Heart right ventricle (tissue), 16 donors: ENCODE measurements around the gene MBOAT7. TPM values are rescaled to one million over a fixed set of nuclear protein-coding genes. Genes with fewer than 3 reads are reported as not detected.

Source experiments
- ATAC-seq, 8 donors: fragments of 200-7000 bp; cut with Tn5 transposase; one replicate each; pipeline ENCODE4 v1.9.1; 2020; ENCODE audit warnings: mild to moderate bottlenecking in 8 of 8, moderate library complexity in 8 of 8, moderate number of reproducible peaks in 1 of 8
- DNase-seq, 2 donors: peaks; one replicate each; pipeline ENCODE4 v3.0.0-alpha.2; 2020
- H3K27ac ChIP-seq, 10 donors: fragments of 200-600 bp; sonication (generic) in 2 of 10; one replicate each; pipeline versions ENCODE4 v1.5.0 to v1.8.0; 2020 to 2022; ENCODE audit warnings: mild to moderate bottlenecking in 3 of 10
- H3K27me3 ChIP-seq, 7 donors: fragments of 200-600 bp; one replicate each; pipeline ENCODE4 v1.8.0; 2021 to 2022; ENCODE audit warnings: mild to moderate bottlenecking in 2 of 7
- H3K36me3 ChIP-seq, 9 donors: fragments of 200-600 bp; sonication (generic) in 1 of 9; one replicate each; pipeline versions ENCODE4 v1.5.0 to v1.8.0; 2020 to 2022; ENCODE audit warnings: mild to moderate bottlenecking in 2 of 9
- H3K4me1 ChIP-seq, 9 donors: fragments of 200-600 bp; sonication (generic) in 1 of 9; one replicate each; pipeline versions ENCODE4 v1.5.0 to v1.8.0; 2020 to 2022; ENCODE audit warnings: mild to moderate bottlenecking in 4 of 9
- H3K4me3 ChIP-seq, 10 donors: fragments of 200-600 bp; sonication (generic) in 2 of 10; one replicate each; pipeline versions ENCODE4 v1.5.0 to v1.8.0; 2020 to 2022; ENCODE audit warnings: mild to moderate bottlenecking in 7 of 10, moderate library complexity in 2 of 10
- H3K9me3 ChIP-seq, 11 donors: fragments of 200-600 bp in 10 of 11; sonication (generic) in 2 of 11; one replicate each; pipeline versions ENCODE4 v1.5.0 to v1.8.0; 2013 to 2022; ENCODE audit warnings: mild to moderate bottlenecking in 2 of 11, control low read depth in 1 of 11, moderate library complexity in 1 of 11
- CTCF ChIP-seq, 9 donors: fragments of 200-600 bp; sonication (generic) in 2 of 9; IDR thresholded peaks; one replicate each; pipeline versions ENCODE4 v1.5.0 to v1.8.0; 2021 to 2022; ENCODE audit warnings: antibody characterized with exemption in 9 of 9, mild to moderate bottlenecking in 5 of 9, moderate library complexity in 1 of 9
- whole genome bisulfite sequencing, 2 donors: extraction: QIAGEN DNeasy Blood & Tissue Kit; methylation state at CpG; one replicate each; pipeline ENCODE4 v1.1.7; 2013; ENCODE audit warnings: inconsistent platforms in 1 of 2; 5-methylcytosine and 5-hydroxymethylcytosine counted together
- intact Hi-C, 10 donors: fragments of 100-400 bp; cut with DNase I; formaldehyde crosslinking; loops; one replicate each; pipeline versions ENCODE4 v1.11.1 to v1.14.2; 2022
- polyA plus RNA-seq, 2 donors: library from polyadenylated mRNA; stranded (reverse); fragments of 200-250 nt; gene quantifications; one replicate each; pipeline ENCODE4 v1.2.3, GENCODE V29; 2013
- total RNA-seq, 10 donors: library from RNA; stranded (reverse); fragmentation: NEBNext Ultra II Directional in 3 of 10; extraction: Animal tissue kit (Norgen Biotek cat#: 25700) in 3 of 10; gene quantifications; one replicate each; pipeline versions ENCODE4 v1.2.1 to v1.2.4, GENCODE V29; 2021 to 2023
- donor health status: Arrhythmogenic right ventricular cardiomyopathy.
- donor health status: ischemic (EF 13 %, LVEDD 7.1; RV severe dilation, severe dysfunction).
- donor health status: healthy with polysubstance abuse.
- donor health status: DM: no; HTN: yes; CAD: no.
- donor health status: DM: no; HTN: no; CAD: no.
- donor health status: ischemic (EF 25% LVEDD 6.9; RV normal size, moderate dysfunction).
- donor health status: ischemic (EF 25% LVEDD 5.7; RV mildly dilated, moderate dysfunction).
- donor health status: healthy.
- donor health status: DM: yes; HTN: yes; CAD: no.
- donor health status: Ischemic cardiomyopathy.
- donor health status: ischemic (EF 35%, LVEDD 5.7; RV mildly dilated, moderate dysfunction).
- donor health status: nonischemic (EF 11% LVEDD 7.7; RV severe dilation, severe dysfunction).
- donor health status: DM: yes; HTN: yes; CAD: no.
- donor health status: PGD.
- donor health status: ischemic (EF 29% LVEDD 5.4; RV normal size, mild dysfunction).
- donor health status: nonischemic (EF 23%, LVEDD 6.1; RV moderate dilation, normal function).

Gene MBOAT7
- total and polyA plus RNA-seq, 12 donors = 7.7 to 29.4 (median 15.5) TPM

GRCh38 chr19:54133957-54134590 lies 55.3 kb downstream of the MBOAT7 start:
- Histone ChIP-seq H3K36me3 (peaks cover 0 to 38% (median 8%) of the 10 kb centered on the region in 9 donors), H3K4me1 (peaks cover 10 to 23% (median 17%) of the 10 kb centered on the region in 9 donors), H3K9me3 (no peaks in the 10 kb centered on the region), H3K27ac (no peak overlapping the region), H3K4me3 (no peak overlapping the region), H3K27me3 (peaks cover 0 to 6% (median 0%) of the 10 kb centered on the region in 7 donors)
- DNase-seq (no peak), ATAC-seq (no peak)
- 63 to 79% methylated on average over 2 of the region's 2 CpGs for WGBS, 2 donors
- no peak for TF ChIP-seq CTCF (IDR thresholded peaks at IDR 0.05)
- intact Hi-C loops = no loop called here

- intact Hi-C loops = no loop called here
- Histone ChIP-seq H3K4me3 (no peak overlapping the region), H3K36me3 (peaks cover 0 to 45% (median 14%) of the 10 kb centered on the region in 9 donors), H3K4me1 (peaks cover 4 to 16% (median 11%) of the 10 kb centered on the region in 9 donors), H3K27ac (no peak overlapping the region), H3K9me3 (no peaks in the 10 kb centered on the region), H3K27me3 (peaks cover 0 to 6% (median 0%) of the 10 kb centered on the region in 7 donors)
- 79 to 84% methylated on average over 10 of the region's 10 CpGs for WGBS, 2 donors
- TF ChIP-seq CTCF (IDR thresholded peaks at IDR 0.05) = no peak
- DNase-seq (no peak), ATAC-seq (no peak)
These were observed 55.9 kb downstream of the MBOAT7 start for GRCh38 chr19:54133312-54133956.

- DNase-seq = no peak
These were observed 59.8 kb downstream of the MBOAT7 start for GRCh38 chr19:54129617-54129996.

More at GRCh38 chr19:54129617-54129996, 59.8 kb downstream of the MBOAT7 start:
- intact Hi-C loops = no loop called here
- no peaks in the 10 kb centered on the region for H3K9me3 ChIP-seq
- peaks cover 0 to 2% (median 0%) of the 10 kb centered on the region in 7 donors for H3K27me3 ChIP-seq
- no peak overlapping the region for H3K4me3 ChIP-seq
- H3K4me1 ChIP-seq = no peaks in the 10 kb centered on the region
- no peak for ATAC-seq
- 97 to 98% methylated on average over 20 of the region's 20 CpGs for WGBS, 2 donors
- no peak overlapping the region for H3K27ac ChIP-seq
- H3K36me3 ChIP-seq = peaks cover 4 to 83% (median 50%) of the 10 kb centered on the region in 9 donors
- TF ChIP-seq CTCF (IDR thresholded peaks at IDR 0.05) = no peak
